K562 (cell line): ENCODE measurements around the gene VKORC1. TPM values are rescaled to one million over a fixed set of nuclear protein-coding genes. Genes with fewer than 3 reads are reported as not detected.

Experiments used
- CBX1 ChIP-seq: sonication (generic); IDR thresholded peaks from 2 replicates; pipeline ENCODE4 v1.6.1; 2016; ENCODE audit warnings: antibody characterized with exemption, low read depth, mild to moderate bottlenecking
- CREBBP ChIP-seq: IDR thresholded peaks from one replicate; pipeline ENCODE4 v1.6.1; 2012; ENCODE audit warnings: low read depth, mild to moderate bottlenecking, control low read depth, inconsistent platforms, low read length
- CXXC5 ChIP-seq: fragments of 250-450 bp; sonication (Bioruptor Pico); IDR thresholded peaks from 2 replicates; pipeline ENCODE4 v1.8.0; 2022; ENCODE audit warnings: inconsistent platforms, mild to moderate bottlenecking, moderate library complexity
- FOXA3 ChIP-seq, 2 experiments: fragments of 450-650 bp in 1 of 2; sonication (generic) in 1 of 2; formaldehyde crosslinking; IDR thresholded peaks in 1 of 2; conservative IDR thresholded peaks in 1 of 2; 2 replicates each; pipeline versions ENCODE4 v1.4.0 to v1.8.0; 2020 to 2022; ENCODE audit warnings: mild to moderate bottlenecking in 2 of 2, missing genetic modification reagents in 1 of 2
- HDAC2 ChIP-seq: fragments of 450-650 bp; IDR thresholded peaks from 2 replicates; pipeline ENCODE4 v1.6.1; 2016; ENCODE audit warnings: mild to moderate bottlenecking
- JUND ChIP-seq, 2 experiments: IDR thresholded peaks; 2 replicates in 1 of 2; 3 replicates in 1 of 2; pipeline ENCODE4 v1.6.1; 2011; ENCODE audit warnings: borderline replicate concordance in 2 of 2, low read depth in 2 of 2, low read length in 2 of 2, improper control_type of control experiment in 1 of 2, missing biosample characterization in 1 of 2, missing genetic modification characterization in 1 of 2, missing genetic modification reagents in 1 of 2
- ZNF449 ChIP-seq: fragments of 250-450 bp; sonication (Bioruptor Pico); IDR thresholded peaks from 2 replicates; pipeline ENCODE4 v1.8.0; 2022; ENCODE audit warnings: moderate library complexity, mild to moderate bottlenecking, inconsistent platforms
- polyA plus RNA-seq, 8 experiments: library from polyadenylated mRNA; depleted of rRNA in 4 of 8; stranded (reverse) in 5 of 8; unstranded in 3 of 8; fragments of >200 nt; fragmentation: Nextera tagmentation in 2 of 8; fragmentation: Illumina TruSeq in 1 of 8; extraction: Ambion mirVana in 2 of 8; extraction: Trizol in 1 of 8; gene quantifications; 2 replicates each; pipeline versions ENCODE4 v1.2.1 to v1.2.3, GENCODE V29; 2011 to 2014; ENCODE audit warnings: inconsistent platforms in 1 of 8, missing spikeins in 1 of 8
- total RNA-seq, 7 experiments: library from RNA; depleted of rRNA in 6 of 7; stranded (reverse); fragments of >200 nt in 6 of 7; fragmentation: Illumina TruSeq in 2 of 7; extraction: Trizol in 2 of 7; gene quantifications; 2 replicates each; pipeline versions ENCODE4 v1.2.1 to v1.2.3, GENCODE V29; 2011 to 2021; ENCODE audit warnings: low replicate concordance in 1 of 7
- TF ChIP-seq, protein P1 (sequence below): fragments of 450-650 bp; IDR thresholded peaks from 2 replicates; pipeline ENCODE4 v1.6.1; 2016; ENCODE audit warnings: mild to moderate bottlenecking, moderate library complexity
- TF ChIP-seq, protein P2 (sequence below): fragments of 200-800 bp; sonication (Bioruptor generic); IDR thresholded peaks from 2 replicates; pipeline ENCODE4 v1.6.1; 2017; ENCODE audit warnings: missing genetic modification characterization, missing compliant biosample characterization

VKORC1 gene
- total and polyA plus RNA-seq, 9 of the 15 experiments (the other 6 are each of a cell fraction or from before 2014, with no cell fraction given) = 30.0 to 119 (median 62.1) TPM

DNA sequence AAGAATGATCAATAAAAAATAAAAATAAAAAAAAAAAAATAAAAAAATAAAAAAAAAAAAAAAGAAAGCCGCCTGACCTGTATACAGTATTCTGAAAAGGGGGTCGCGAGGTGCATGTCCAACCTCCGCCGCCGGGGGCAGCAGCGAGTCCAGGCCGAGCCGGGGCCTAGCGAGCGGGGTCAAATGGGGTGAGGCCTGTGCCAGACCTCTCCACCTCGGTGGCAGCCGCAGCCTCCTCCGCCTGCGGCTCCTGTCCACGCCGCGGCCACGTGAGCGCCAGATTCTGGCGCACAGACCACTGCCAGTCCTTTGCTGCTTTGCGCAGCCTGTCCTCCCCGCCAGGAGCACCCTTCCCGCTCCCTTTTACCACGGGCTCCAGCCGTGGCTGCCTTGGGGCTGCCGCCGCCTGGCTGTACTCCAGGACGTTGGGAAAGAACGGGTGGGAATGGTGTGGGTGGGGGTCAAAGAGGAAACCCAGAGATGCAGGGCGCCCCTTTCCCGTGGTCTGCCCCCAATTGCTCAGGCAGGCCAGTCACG is 11.1 kb upstream of the VKORC1 start (continued):
- TF ChIP-seq, protein P1, sequence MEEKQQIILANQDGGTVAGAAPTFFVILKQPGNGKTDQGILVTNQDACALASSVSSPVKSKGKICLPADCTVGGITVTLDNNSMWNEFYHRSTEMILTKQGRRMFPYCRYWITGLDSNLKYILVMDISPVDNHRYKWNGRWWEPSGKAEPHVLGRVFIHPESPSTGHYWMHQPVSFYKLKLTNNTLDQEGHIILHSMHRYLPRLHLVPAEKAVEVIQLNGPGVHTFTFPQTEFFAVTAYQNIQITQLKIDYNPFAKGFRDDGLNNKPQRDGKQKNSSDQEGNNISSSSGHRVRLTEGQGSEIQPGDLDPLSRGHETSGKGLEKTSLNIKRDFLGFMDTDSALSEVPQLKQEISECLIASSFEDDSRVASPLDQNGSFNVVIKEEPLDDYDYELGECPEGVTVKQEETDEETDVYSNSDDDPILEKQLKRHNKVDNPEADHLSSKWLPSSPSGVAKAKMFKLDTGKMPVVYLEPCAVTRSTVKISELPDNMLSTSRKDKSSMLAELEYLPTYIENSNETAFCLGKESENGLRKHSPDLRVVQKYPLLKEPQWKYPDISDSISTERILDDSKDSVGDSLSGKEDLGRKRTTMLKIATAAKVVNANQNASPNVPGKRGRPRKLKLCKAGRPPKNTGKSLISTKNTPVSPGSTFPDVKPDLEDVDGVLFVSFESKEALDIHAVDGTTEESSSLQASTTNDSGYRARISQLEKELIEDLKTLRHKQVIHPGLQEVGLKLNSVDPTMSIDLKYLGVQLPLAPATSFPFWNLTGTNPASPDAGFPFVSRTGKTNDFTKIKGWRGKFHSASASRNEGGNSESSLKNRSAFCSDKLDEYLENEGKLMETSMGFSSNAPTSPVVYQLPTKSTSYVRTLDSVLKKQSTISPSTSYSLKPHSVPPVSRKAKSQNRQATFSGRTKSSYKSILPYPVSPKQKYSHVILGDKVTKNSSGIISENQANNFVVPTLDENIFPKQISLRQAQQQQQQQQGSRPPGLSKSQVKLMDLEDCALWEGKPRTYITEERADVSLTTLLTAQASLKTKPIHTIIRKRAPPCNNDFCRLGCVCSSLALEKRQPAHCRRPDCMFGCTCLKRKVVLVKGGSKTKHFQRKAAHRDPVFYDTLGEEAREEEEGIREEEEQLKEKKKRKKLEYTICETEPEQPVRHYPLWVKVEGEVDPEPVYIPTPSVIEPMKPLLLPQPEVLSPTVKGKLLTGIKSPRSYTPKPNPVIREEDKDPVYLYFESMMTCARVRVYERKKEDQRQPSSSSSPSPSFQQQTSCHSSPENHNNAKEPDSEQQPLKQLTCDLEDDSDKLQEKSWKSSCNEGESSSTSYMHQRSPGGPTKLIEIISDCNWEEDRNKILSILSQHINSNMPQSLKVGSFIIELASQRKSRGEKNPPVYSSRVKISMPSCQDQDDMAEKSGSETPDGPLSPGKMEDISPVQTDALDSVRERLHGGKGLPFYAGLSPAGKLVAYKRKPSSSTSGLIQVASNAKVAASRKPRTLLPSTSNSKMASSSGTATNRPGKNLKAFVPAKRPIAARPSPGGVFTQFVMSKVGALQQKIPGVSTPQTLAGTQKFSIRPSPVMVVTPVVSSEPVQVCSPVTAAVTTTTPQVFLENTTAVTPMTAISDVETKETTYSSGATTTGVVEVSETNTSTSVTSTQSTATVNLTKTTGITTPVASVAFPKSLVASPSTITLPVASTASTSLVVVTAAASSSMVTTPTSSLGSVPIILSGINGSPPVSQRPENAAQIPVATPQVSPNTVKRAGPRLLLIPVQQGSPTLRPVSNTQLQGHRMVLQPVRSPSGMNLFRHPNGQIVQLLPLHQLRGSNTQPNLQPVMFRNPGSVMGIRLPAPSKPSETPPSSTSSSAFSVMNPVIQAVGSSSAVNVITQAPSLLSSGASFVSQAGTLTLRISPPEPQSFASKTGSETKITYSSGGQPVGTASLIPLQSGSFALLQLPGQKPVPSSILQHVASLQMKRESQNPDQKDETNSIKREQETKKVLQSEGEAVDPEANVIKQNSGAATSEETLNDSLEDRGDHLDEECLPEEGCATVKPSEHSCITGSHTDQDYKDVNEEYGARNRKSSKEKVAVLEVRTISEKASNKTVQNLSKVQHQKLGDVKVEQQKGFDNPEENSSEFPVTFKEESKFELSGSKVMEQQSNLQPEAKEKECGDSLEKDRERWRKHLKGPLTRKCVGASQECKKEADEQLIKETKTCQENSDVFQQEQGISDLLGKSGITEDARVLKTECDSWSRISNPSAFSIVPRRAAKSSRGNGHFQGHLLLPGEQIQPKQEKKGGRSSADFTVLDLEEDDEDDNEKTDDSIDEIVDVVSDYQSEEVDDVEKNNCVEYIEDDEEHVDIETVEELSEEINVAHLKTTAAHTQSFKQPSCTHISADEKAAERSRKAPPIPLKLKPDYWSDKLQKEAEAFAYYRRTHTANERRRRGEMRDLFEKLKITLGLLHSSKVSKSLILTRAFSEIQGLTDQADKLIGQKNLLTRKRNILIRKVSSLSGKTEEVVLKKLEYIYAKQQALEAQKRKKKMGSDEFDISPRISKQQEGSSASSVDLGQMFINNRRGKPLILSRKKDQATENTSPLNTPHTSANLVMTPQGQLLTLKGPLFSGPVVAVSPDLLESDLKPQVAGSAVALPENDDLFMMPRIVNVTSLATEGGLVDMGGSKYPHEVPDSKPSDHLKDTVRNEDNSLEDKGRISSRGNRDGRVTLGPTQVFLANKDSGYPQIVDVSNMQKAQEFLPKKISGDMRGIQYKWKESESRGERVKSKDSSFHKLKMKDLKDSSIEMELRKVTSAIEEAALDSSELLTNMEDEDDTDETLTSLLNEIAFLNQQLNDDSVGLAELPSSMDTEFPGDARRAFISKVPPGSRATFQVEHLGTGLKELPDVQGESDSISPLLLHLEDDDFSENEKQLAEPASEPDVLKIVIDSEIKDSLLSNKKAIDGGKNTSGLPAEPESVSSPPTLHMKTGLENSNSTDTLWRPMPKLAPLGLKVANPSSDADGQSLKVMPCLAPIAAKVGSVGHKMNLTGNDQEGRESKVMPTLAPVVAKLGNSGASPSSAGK = peak; percentile 98
- peak; percentile 31; the same call in 1 of the 2 replicates for TF ChIP-seq JUND (IDR thresholded peaks at IDR 0.05; ENCODE audit: borderline replicate concordance, low read depth, low read length)
- TF ChIP-seq JUND (tag; IDR thresholded peaks at IDR 0.05; ENCODE audit: borderline replicate concordance, low read depth, low read length) = peak; percentile 67; the same call in 1 of the 3 replicates
- TF ChIP-seq HDAC2 = 0 out of 2 replicates have a peak, but pooled peaks have one; percentile 37
- TF ChIP-seq FOXA3 (CRISPR knock-in tag; conservative IDR thresholded peaks at IDR 0.05 in 1 of 2, IDR thresholded peaks at IDR 0.05 in 1 of 2) = no peak
- TF ChIP-seq CXXC5 (CRISPR knock-in tag) = peak; percentile 91
- TF ChIP-seq CBX1 = peak; percentile 49; the same call in 1 of the 2 replicates
- no peak for TF ChIP-seq ZNF449
- no peak for TF ChIP-seq CREBBP
- TF ChIP-seq, protein P2, sequence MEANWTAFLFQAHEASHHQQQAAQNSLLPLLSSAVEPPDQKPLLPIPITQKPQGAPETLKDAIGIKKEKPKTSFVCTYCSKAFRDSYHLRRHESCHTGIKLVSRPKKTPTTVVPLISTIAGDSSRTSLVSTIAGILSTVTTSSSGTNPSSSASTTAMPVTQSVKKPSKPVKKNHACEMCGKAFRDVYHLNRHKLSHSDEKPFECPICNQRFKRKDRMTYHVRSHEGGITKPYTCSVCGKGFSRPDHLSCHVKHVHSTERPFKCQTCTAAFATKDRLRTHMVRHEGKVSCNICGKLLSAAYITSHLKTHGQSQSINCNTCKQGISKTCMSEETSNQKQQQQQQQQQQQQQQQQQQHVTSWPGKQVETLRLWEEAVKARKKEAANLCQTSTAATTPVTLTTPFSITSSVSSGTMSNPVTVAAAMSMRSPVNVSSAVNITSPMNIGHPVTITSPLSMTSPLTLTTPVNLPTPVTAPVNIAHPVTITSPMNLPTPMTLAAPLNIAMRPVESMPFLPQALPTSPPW (CRISPR knock-in tag) = 0 out of 2 replicates have a peak, but pooled peaks have one; percentile 36
